ENCODE data around the gene MB21D2. TPM values are rescaled to one million over a fixed set of nuclear protein-coding genes. Genes with fewer than 3 reads are reported as not detected.

Gene MB21D2
- total and polyA plus RNA-seq, 2 of the 8 experiments (the other 6 are each of a cell fraction or from before 2014, with no cell fraction given) = 10.0 to 21.0 TPM

DNA sequence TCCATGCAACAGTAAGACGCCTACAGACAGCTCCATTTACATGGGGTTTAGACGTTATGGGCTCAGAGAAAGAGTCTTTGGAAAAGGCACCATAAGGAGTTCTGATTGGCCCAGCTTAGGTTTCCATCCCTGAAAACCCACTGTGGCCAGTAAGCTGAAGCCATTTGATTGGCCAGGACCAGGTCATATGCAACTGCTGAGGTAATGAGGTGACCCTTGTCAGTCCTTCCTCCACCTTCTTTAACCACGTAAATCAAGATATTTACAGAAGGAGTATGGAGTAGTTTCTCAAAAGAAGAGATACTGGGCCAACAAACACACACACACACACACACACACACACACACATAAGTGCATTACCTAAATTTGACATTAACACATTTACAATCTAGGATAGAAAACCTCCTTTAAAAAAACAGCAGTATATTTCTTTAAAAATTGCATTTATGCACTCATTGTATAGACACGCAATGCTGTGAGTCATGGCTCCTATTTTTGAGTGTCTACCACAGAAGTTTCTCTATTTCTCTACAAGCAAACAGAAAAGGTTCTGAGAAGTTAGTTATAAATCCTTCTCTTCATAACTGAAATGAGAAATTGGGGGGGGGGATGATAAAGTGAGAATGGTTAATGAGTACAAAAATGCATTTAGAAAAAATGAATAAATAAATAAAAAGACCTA is 16.3 kb upstream of the MB21D2 start (continued):
- TF ChIP-seq, protein P1, sequence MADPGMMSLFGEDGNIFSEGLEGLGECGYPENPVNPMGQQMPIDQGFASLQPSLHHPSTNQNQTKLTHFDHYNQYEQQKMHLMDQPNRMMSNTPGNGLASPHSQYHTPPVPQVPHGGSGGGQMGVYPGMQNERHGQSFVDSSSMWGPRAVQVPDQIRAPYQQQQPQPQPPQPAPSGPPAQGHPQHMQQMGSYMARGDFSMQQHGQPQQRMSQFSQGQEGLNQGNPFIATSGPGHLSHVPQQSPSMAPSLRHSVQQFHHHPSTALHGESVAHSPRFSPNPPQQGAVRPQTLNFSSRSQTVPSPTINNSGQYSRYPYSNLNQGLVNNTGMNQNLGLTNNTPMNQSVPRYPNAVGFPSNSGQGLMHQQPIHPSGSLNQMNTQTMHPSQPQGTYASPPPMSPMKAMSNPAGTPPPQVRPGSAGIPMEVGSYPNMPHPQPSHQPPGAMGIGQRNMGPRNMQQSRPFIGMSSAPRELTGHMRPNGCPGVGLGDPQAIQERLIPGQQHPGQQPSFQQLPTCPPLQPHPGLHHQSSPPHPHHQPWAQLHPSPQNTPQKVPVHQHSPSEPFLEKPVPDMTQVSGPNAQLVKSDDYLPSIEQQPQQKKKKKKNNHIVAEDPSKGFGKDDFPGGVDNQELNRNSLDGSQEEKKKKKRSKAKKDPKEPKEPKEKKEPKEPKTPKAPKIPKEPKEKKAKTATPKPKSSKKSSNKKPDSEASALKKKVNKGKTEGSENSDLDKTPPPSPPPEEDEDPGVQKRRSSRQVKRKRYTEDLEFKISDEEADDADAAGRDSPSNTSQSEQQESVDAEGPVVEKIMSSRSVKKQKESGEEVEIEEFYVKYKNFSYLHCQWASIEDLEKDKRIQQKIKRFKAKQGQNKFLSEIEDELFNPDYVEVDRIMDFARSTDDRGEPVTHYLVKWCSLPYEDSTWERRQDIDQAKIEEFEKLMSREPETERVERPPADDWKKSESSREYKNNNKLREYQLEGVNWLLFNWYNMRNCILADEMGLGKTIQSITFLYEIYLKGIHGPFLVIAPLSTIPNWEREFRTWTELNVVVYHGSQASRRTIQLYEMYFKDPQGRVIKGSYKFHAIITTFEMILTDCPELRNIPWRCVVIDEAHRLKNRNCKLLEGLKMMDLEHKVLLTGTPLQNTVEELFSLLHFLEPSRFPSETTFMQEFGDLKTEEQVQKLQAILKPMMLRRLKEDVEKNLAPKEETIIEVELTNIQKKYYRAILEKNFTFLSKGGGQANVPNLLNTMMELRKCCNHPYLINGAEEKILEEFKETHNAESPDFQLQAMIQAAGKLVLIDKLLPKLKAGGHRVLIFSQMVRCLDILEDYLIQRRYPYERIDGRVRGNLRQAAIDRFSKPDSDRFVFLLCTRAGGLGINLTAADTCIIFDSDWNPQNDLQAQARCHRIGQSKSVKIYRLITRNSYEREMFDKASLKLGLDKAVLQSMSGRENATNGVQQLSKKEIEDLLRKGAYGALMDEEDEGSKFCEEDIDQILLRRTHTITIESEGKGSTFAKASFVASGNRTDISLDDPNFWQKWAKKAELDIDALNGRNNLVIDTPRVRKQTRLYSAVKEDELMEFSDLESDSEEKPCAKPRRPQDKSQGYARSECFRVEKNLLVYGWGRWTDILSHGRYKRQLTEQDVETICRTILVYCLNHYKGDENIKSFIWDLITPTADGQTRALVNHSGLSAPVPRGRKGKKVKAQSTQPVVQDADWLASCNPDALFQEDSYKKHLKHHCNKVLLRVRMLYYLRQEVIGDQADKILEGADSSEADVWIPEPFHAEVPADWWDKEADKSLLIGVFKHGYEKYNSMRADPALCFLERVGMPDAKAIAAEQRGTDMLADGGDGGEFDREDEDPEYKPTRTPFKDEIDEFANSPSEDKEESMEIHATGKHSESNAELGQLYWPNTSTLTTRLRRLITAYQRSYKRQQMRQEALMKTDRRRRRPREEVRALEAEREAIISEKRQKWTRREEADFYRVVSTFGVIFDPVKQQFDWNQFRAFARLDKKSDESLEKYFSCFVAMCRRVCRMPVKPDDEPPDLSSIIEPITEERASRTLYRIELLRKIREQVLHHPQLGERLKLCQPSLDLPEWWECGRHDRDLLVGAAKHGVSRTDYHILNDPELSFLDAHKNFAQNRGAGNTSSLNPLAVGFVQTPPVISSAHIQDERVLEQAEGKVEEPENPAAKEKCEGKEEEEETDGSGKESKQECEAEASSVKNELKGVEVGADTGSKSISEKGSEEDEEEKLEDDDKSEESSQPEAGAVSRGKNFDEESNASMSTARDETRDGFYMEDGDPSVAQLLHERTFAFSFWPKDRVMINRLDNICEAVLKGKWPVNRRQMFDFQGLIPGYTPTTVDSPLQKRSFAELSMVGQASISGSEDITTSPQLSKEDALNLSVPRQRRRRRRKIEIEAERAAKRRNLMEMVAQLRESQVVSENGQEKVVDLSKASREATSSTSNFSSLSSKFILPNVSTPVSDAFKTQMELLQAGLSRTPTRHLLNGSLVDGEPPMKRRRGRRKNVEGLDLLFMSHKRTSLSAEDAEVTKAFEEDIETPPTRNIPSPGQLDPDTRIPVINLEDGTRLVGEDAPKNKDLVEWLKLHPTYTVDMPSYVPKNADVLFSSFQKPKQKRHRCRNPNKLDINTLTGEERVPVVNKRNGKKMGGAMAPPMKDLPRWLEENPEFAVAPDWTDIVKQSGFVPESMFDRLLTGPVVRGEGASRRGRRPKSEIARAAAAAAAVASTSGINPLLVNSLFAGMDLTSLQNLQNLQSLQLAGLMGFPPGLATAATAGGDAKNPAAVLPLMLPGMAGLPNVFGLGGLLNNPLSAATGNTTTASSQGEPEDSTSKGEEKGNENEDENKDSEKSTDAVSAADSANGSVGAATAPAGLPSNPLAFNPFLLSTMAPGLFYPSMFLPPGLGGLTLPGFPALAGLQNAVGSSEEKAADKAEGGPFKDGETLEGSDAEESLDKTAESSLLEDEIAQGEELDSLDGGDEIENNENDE (IDR thresholded peaks at IDR 0.05; ENCODE audit: insufficient replicate concordance, low read length) = no peak
- TF ChIP-seq HDAC2 (IDR thresholded peaks at IDR 0.05; ENCODE audit: borderline replicate concordance in 1 of 2, low read depth in 2 of 2, low read length in 2 of 2) (no peak), CBX5 (IDR thresholded peaks at IDR 0.05; ENCODE audit: low read depth, low read length) (no peak), RBBP5 (IDR thresholded peaks at IDR 0.05; ENCODE audit: borderline replicate concordance, low read depth, low read length) (no peak), JUND (IDR thresholded peaks at IDR 0.05; ENCODE audit: low read length) (no peak), ATF3 (IDR thresholded peaks at IDR 0.05; ENCODE audit: insufficient read depth, low read depth, low read length) (no peak), HDAC6 (IDR thresholded peaks at IDR 0.05; ENCODE audit: low read depth, low read length) (no peak), SIN3A (conservative IDR thresholded peaks at IDR 0.05 in 1 of 2, IDR thresholded peaks at IDR 0.05 in 1 of 2; ENCODE audit: low read depth in 1 of 2, low read length in 2 of 2) (no peak)
- TF ChIP-seq, protein P2, sequence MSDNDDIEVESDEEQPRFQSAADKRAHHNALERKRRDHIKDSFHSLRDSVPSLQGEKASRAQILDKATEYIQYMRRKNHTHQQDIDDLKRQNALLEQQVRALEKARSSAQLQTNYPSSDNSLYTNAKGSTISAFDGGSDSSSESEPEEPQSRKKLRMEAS (IDR thresholded peaks at IDR 0.05) = no peak

Measured in H1 (cell line).